ENCODE data around the gene RBMX. TPM values are rescaled to one million over a fixed set of nuclear protein-coding genes. Genes with fewer than 3 reads are reported as not detected.
"Not testable (repeated sequence)": the region's sequence is repeated elsewhere in the genome, so short reads cannot be mapped to it uniquely, and the experiment has no call there.

The RBMX gene
- 436 TPM for polyA plus RNA-seq (2013)

- peak within 1 kb of the TSS; percentile 92 to 97 for H3K27ac ChIP-seq (ENCODE audit: insufficient read depth in 1 of 2, low read depth in 1 of 2, low read length in 2 of 2, poor library complexity in 1 of 2, severe bottlenecking in 2 of 2)
- H3K9me3 ChIP-seq (ENCODE audit: control extremely low read depth in 1 of 5, control insufficient read depth in 4 of 5, insufficient read depth in 2 of 5, low read depth in 1 of 5, low read length in 4 of 5): peaks cover 0 to 5% (median 0%) of the 10 kb centered on the region in 5 experiments
- CTCF ChIA-PET: interaction anchor here (0.6 kb wide), 1 partner anchor 143 kb away, joined by 3 read pairs; no protein-coding TSS in a partner anchor
- peaks cover 0 to 21% (median 11%) of the 10 kb centered on the region in 4 experiments for H3K36me3 ChIP-seq (ENCODE audit: control insufficient read depth in 4 of 4, insufficient read depth in 4 of 4, low read length in 3 of 4)
- peak within 1 kb of the TSS; percentile 54 to 95 (median 86) for H3K4me3 ChIP-seq (ENCODE audit: control insufficient read depth in 1 of 7, extremely low read depth in 1 of 7, insufficient read depth in 4 of 7, low read depth in 2 of 7, low read length in 6 of 7)
- peaks cover 0 to 16% (median 7%) of the 10 kb centered on the region in 4 experiments for H3K4me1 ChIP-seq (ENCODE audit: control extremely low read depth in 1 of 4, control insufficient read depth in 4 of 4, insufficient read depth in 4 of 4, low read length in 3 of 4)
- H3K27me3 ChIP-seq (replicated peaks in 2 of 5; ENCODE audit: control insufficient read depth in 4 of 5, insufficient read depth in 5 of 5, low read length in 4 of 5): no peaks in the 10 kb centered on the region
- WGBS (ENCODE audit: insufficient coverage): 27% methylated on average over 25 of the region's 34 CpGs
- DNase-seq: peak; percentile 93 to 97 (median 95)
- POLR2A ChIA-PET: interaction anchor here (0.7 to 2.2 kb wide), 4 partner anchors 10 to 134 kb away, joined by 3 to 9 read pairs (median 4); no protein-coding TSS in a partner anchor
Observed at GRCh38 chrX:136880452-136881013, at the start of gene RBMX. TSS of gene RBMX (minus strand) at chrX:136880725. CDS start at chrX:136879427, 1,298 bp downstream.

GRCh38 chrX:136921438-136921837 is 40.9 kb upstream of the RBMX start:
- H3K4me3 ChIP-seq (ENCODE audit: control insufficient read depth in 1 of 7, extremely low read depth in 1 of 7, insufficient read depth in 4 of 7, low read depth in 2 of 7, low read length in 6 of 7); POLR2A ChIA-PET; H3K9me3 ChIP-seq (ENCODE audit: control extremely low read depth in 1 of 5, control insufficient read depth in 4 of 5, insufficient read depth in 2 of 5, low read depth in 1 of 5, low read length in 4 of 5); H3K27ac ChIP-seq (ENCODE audit: insufficient read depth in 1 of 2, low read depth in 1 of 2, low read length in 2 of 2, poor library complexity in 1 of 2, severe bottlenecking in 2 of 2); H3K4me1 ChIP-seq (ENCODE audit: control extremely low read depth in 1 of 4, control insufficient read depth in 4 of 4, insufficient read depth in 4 of 4, low read length in 3 of 4); H3K27me3 ChIP-seq (replicated peaks in 2 of 5; ENCODE audit: control insufficient read depth in 4 of 5, insufficient read depth in 5 of 5, low read length in 4 of 5); H3K36me3 ChIP-seq (ENCODE audit: control insufficient read depth in 4 of 4, insufficient read depth in 4 of 4, low read length in 3 of 4); DNase-seq: not testable (repeated sequence)
- WGBS (ENCODE audit: insufficient coverage): 97% methylated on average over 20 of the region's 25 CpGs
- CTCF ChIA-PET: interaction anchor here (1.0 kb wide), 1 partner anchor 188 kb away, joined by 3 read pairs; no protein-coding TSS in a partner anchor

- POLR2A ChIA-PET: no interaction called here
- Histone ChIP-seq H3K27me3 (replicated peaks in 2 of 5; ENCODE audit: control insufficient read depth in 4 of 5, insufficient read depth in 5 of 5, low read length in 4 of 5) (no peaks in the 10 kb centered on the region), H3K4me3 (ENCODE audit: control insufficient read depth in 1 of 7, extremely low read depth in 1 of 7, insufficient read depth in 4 of 7, low read depth in 2 of 7, low read length in 6 of 7) (no peak overlapping the region), H3K9me3 (ENCODE audit: control extremely low read depth in 1 of 5, control insufficient read depth in 4 of 5, insufficient read depth in 2 of 5, low read depth in 1 of 5, low read length in 4 of 5) (no peaks in the 10 kb centered on the region), H3K27ac (ENCODE audit: insufficient read depth in 1 of 2, low read depth in 1 of 2, low read length in 2 of 2, poor library complexity in 1 of 2, severe bottlenecking in 2 of 2) (no peak overlapping the region), H3K36me3 (ENCODE audit: control insufficient read depth in 4 of 4, insufficient read depth in 4 of 4, low read length in 3 of 4) (no peaks in the 10 kb centered on the region), H3K4me1 (ENCODE audit: control extremely low read depth in 1 of 4, control insufficient read depth in 4 of 4, insufficient read depth in 4 of 4, low read length in 3 of 4) (peaks cover 0 to 1% (median 0%) of the 10 kb centered on the region in 4 experiments)
- no peak for DNase-seq
- CTCF ChIA-PET: no interaction called here
Observed at GRCh38 chrX:136920001-136920400, 39.5 kb upstream of the RBMX start.

GRCh38 chrX:136916827-136917226 is 36.3 kb upstream of the RBMX start:
- CTCF ChIA-PET: no interaction called here
- Histone ChIP-seq H3K4me3 (ENCODE audit: control insufficient read depth in 1 of 7, extremely low read depth in 1 of 7, insufficient read depth in 4 of 7, low read depth in 2 of 7, low read length in 6 of 7) (no peak overlapping the region), H3K9me3 (ENCODE audit: control extremely low read depth in 1 of 5, control insufficient read depth in 4 of 5, insufficient read depth in 2 of 5, low read depth in 1 of 5, low read length in 4 of 5) (no peaks in the 10 kb centered on the region), H3K27me3 (replicated peaks in 2 of 5; ENCODE audit: control insufficient read depth in 4 of 5, insufficient read depth in 5 of 5, low read length in 4 of 5) (no peaks in the 10 kb centered on the region), H3K4me1 (ENCODE audit: control extremely low read depth in 1 of 4, control insufficient read depth in 4 of 4, insufficient read depth in 4 of 4, low read length in 3 of 4) (no peaks in the 10 kb centered on the region), H3K36me3 (ENCODE audit: control insufficient read depth in 4 of 4, insufficient read depth in 4 of 4, low read length in 3 of 4) (no peaks in the 10 kb centered on the region), H3K27ac (ENCODE audit: insufficient read depth in 1 of 2, low read depth in 1 of 2, low read length in 2 of 2, poor library complexity in 1 of 2, severe bottlenecking in 2 of 2) (no peak overlapping the region)
- no peak for DNase-seq
- no CpG with 5 or more reads among the region's 2 CpGs for WGBS (ENCODE audit: insufficient coverage)
- POLR2A ChIA-PET: no interaction called here

- H3K36me3 ChIP-seq (ENCODE audit: control insufficient read depth in 4 of 4, insufficient read depth in 4 of 4, low read length in 3 of 4); H3K4me1 ChIP-seq (ENCODE audit: control extremely low read depth in 1 of 4, control insufficient read depth in 4 of 4, insufficient read depth in 4 of 4, low read length in 3 of 4); H3K9me3 ChIP-seq (ENCODE audit: control extremely low read depth in 1 of 5, control insufficient read depth in 4 of 5, insufficient read depth in 2 of 5, low read depth in 1 of 5, low read length in 4 of 5); H3K27me3 ChIP-seq (replicated peaks in 2 of 5; ENCODE audit: control insufficient read depth in 4 of 5, insufficient read depth in 5 of 5, low read length in 4 of 5); H3K27ac ChIP-seq (ENCODE audit: insufficient read depth in 1 of 2, low read depth in 1 of 2, low read length in 2 of 2, poor library complexity in 1 of 2, severe bottlenecking in 2 of 2); H3K4me3 ChIP-seq (ENCODE audit: control insufficient read depth in 1 of 7, extremely low read depth in 1 of 7, insufficient read depth in 4 of 7, low read depth in 2 of 7, low read length in 6 of 7); DNase-seq; POLR2A ChIA-PET; CTCF ChIA-PET: not testable (repeated sequence)
- 76% methylated on average over 3 of the region's 7 CpGs for WGBS (ENCODE audit: insufficient coverage)
Observed at GRCh38 chrX:136911661-136912060, 31.1 kb upstream of the RBMX start.

- peak overlapping the region in 1 of 2 experiments; percentile 43 for H3K27ac ChIP-seq (ENCODE audit: insufficient read depth in 1 of 2, low read depth in 1 of 2, low read length in 2 of 2, poor library complexity in 1 of 2, severe bottlenecking in 2 of 2)
- no peaks in the 10 kb centered on the region for H3K9me3 ChIP-seq (ENCODE audit: control extremely low read depth in 1 of 5, control insufficient read depth in 4 of 5, insufficient read depth in 2 of 5, low read depth in 1 of 5, low read length in 4 of 5)
- no peaks in the 10 kb centered on the region for H3K27me3 ChIP-seq (replicated peaks in 2 of 5; ENCODE audit: control insufficient read depth in 4 of 5, insufficient read depth in 5 of 5, low read length in 4 of 5)
- no peaks in the 10 kb centered on the region for H3K4me1 ChIP-seq (ENCODE audit: control extremely low read depth in 1 of 4, control insufficient read depth in 4 of 4, insufficient read depth in 4 of 4, low read length in 3 of 4)
- ChIA-PET CTCF (no interaction called here), POLR2A (no interaction called here)
- 67% methylated on average over 1 of the region's 3 CpGs for WGBS (ENCODE audit: insufficient coverage)
- no peak overlapping the region for H3K4me3 ChIP-seq (ENCODE audit: control insufficient read depth in 1 of 7, extremely low read depth in 1 of 7, insufficient read depth in 4 of 7, low read depth in 2 of 7, low read length in 6 of 7)
- no peaks in the 10 kb centered on the region for H3K36me3 ChIP-seq (ENCODE audit: control insufficient read depth in 4 of 4, insufficient read depth in 4 of 4, low read length in 3 of 4)
- DNase-seq: no peak
Observed at GRCh38 chrX:136911253-136911652, 30.7 kb upstream of the RBMX start.

- H3K9me3 ChIP-seq (ENCODE audit: control extremely low read depth in 1 of 5, control insufficient read depth in 4 of 5, insufficient read depth in 2 of 5, low read depth in 1 of 5, low read length in 4 of 5): no peaks in the 10 kb centered on the region
- no peaks in the 10 kb centered on the region for H3K4me1 ChIP-seq (ENCODE audit: control extremely low read depth in 1 of 4, control insufficient read depth in 4 of 4, insufficient read depth in 4 of 4, low read length in 3 of 4)
- peak overlapping the region in 3 of 7 experiments; percentile 69 to 89 (median 80) for H3K4me3 ChIP-seq (ENCODE audit: control insufficient read depth in 1 of 7, extremely low read depth in 1 of 7, insufficient read depth in 4 of 7, low read depth in 2 of 7, low read length in 6 of 7)
- H3K27ac ChIP-seq (ENCODE audit: insufficient read depth in 1 of 2, low read depth in 1 of 2, low read length in 2 of 2, poor library complexity in 1 of 2, severe bottlenecking in 2 of 2): peak overlapping the region in 1 of 2 experiments; percentile 43
- no peaks in the 10 kb centered on the region for H3K36me3 ChIP-seq (ENCODE audit: control insufficient read depth in 4 of 4, insufficient read depth in 4 of 4, low read length in 3 of 4)
- H3K27me3 ChIP-seq (replicated peaks in 2 of 5; ENCODE audit: control insufficient read depth in 4 of 5, insufficient read depth in 5 of 5, low read length in 4 of 5): no peaks in the 10 kb centered on the region
- 70% methylated on average over 2 of the region's 4 CpGs for WGBS (ENCODE audit: insufficient coverage)
- CTCF ChIA-PET: no interaction called here
- POLR2A ChIA-PET: no interaction called here
- DNase-seq: no peak
Observed at GRCh38 chrX:136910565-136911035, 30.1 kb upstream of the RBMX start.
